SU-DHL-6 (cell line): ENCODE data around the gene KMT2B.

Source experiments
- H2AFZ ChIP-seq: fragments of 200-600 bp; sonication (generic); 2 replicates; pipeline ENCODE4 v1.6.1; 2014; ENCODE audit warnings: low read depth, mild to moderate bottlenecking, moderate library complexity, mixed read lengths, antibody characterized with exemption, low read length; ENCODE audit not compliant: severe bottlenecking
- H3F3A ChIP-seq: fragments of 200-600 bp; shearing (Covaris generic); 2 replicates; pipeline ENCODE4 v1.6.0; 2016; ENCODE audit warnings: antibody characterized with exemption, mild to moderate bottlenecking; ENCODE audit not compliant: insufficient read depth
- H3K27ac ChIP-seq: fragments of 200-600 bp; sonication (generic); 2 replicates; pipeline ENCODE4 v1.5.1; 2016; ENCODE audit warnings: low read depth, mild to moderate bottlenecking, low read length, moderate library complexity, mixed read lengths
- H3K27me3 ChIP-seq: fragments of 200-600 bp; sonication (generic), shearing (Covaris generic); 2 replicates; pipeline ENCODE4 v1.6.0; 2014; ENCODE audit warnings: mild to moderate bottlenecking, low read length
- H3K36me3 ChIP-seq: fragments of 200-600 bp; sonication (generic); 2 replicates; pipeline ENCODE4 v1.6.1; 2014; ENCODE audit warnings: mild to moderate bottlenecking, low read length, mixed read lengths
- H3K4me2 ChIP-seq: fragments of 300-600, 200-600 bp; shearing (Covaris generic), sonication (generic); 2 replicates; pipeline ENCODE4 v1.6.0; 2014; ENCODE audit warnings: low read length, low read depth, mild to moderate bottlenecking; ENCODE audit not compliant: poor library complexity, severe bottlenecking
- H3K4me3 ChIP-seq: fragments of 200-600 bp; sonication (generic); 2 replicates; pipeline ENCODE4 v1.5.1; 2014; ENCODE audit warnings: antibody characterized with exemption, low read length, mild to moderate bottlenecking, mixed read lengths; ENCODE audit not compliant: insufficient read depth, poor library complexity, severe bottlenecking
- H3K79me2 ChIP-seq: fragments of 200-600 bp; sonication (generic); 2 replicates; pipeline ENCODE4 v1.6.1; 2014; ENCODE audit warnings: mild to moderate bottlenecking, low read length, moderate library complexity; ENCODE audit not compliant: insufficient read depth
- H3K9ac ChIP-seq: fragments of 200-600 bp; sonication (generic); 2 replicates; pipeline ENCODE4 v1.7.0; 2014; ENCODE audit warnings: mild to moderate bottlenecking, low read length
- H3K9me2 ChIP-seq: fragments of 200-600 bp; sonication (generic); replicated peaks from 2 replicates; pipeline ENCODE4 v1.6.1; 2014; ENCODE audit warnings: low read length; ENCODE audit not compliant: insufficient read depth
- H3K9me3 ChIP-seq: fragments of 200-600 bp; sonication (generic); 2 replicates; pipeline ENCODE4 v1.6.1; 2014; ENCODE audit warnings: low read length, mixed read lengths; ENCODE audit not compliant: insufficient read depth
- H4K20me1 ChIP-seq: fragments of 200-600 bp; sonication (generic); 2 replicates; pipeline ENCODE4 v1.6.1; 2014; ENCODE audit warnings: low read depth, mild to moderate bottlenecking, antibody characterized with exemption, low read length, moderate library complexity, mixed read lengths
- CTCF ChIP-seq: fragments of 200-600 bp; sonication (generic); IDR thresholded peaks from one replicate; pipeline ENCODE4 v1.5.1; 2017; ENCODE audit warnings: antibody characterized with exemption, mild to moderate bottlenecking, low read length, moderate library complexity; ENCODE audit not compliant: insufficient read depth, poor library complexity, severe bottlenecking
- EZH2phosphoT487 ChIP-seq: fragments of 200-600 bp; sonication (generic), shearing (Covaris generic); conservative IDR thresholded peaks from 2 replicates; pipeline ENCODE4 v1.6.1; 2018; ENCODE audit warnings: mild to moderate bottlenecking, antibody characterized with exemption, low read length, moderate library complexity, mixed read lengths

The KMT2B gene

GRCh38 chr19:35714601-35715354, 3.0 kb upstream of the KMT2B start:
- Histone ChIP-seq H4K20me1 (no peaks in the 10 kb centered on the region), H3K9me2 (no peaks in the 10 kb centered on the region), H3K79me2 (peaks cover 17% of the 10 kb centered on the region), H3K27ac (no peak overlapping the region), H3K27me3 (no peaks in the 10 kb centered on the region), H3K9ac (no peak overlapping the region), H3K36me3 (no peaks in the 10 kb centered on the region), H3K4me3 (no peak overlapping the region), H2AFZ (no peak overlapping the region), H3K9me3 (no peaks in the 10 kb centered on the region), H3K4me2 (no peak overlapping the region), H3F3A (no peaks in the 10 kb centered on the region)
- TF ChIP-seq CTCF (no peak), EZH2phosphoT487 (no peak)

- H3K27ac ChIP-seq: no peak overlapping the region
- no peak overlapping the region for H2AFZ ChIP-seq
- no peaks in the 10 kb centered on the region for H3K27me3 ChIP-seq
- H3K9me2 ChIP-seq: no peaks in the 10 kb centered on the region
- H3K79me2 ChIP-seq: peaks cover 22% of the 10 kb centered on the region
- H4K20me1 ChIP-seq: no peaks in the 10 kb centered on the region
- peak overlapping the region; percentile 74 for H3K4me2 ChIP-seq
- no peaks in the 10 kb centered on the region for H3K9me3 ChIP-seq
- no peak overlapping the region for H3K4me3 ChIP-seq
- H3F3A ChIP-seq: no peaks in the 10 kb centered on the region
- H3K9ac ChIP-seq: no peak overlapping the region
- no peaks in the 10 kb centered on the region for H3K36me3 ChIP-seq
- no peak for TF ChIP-seq EZH2phosphoT487
- TF ChIP-seq CTCF: no peak
These were observed 2.4 kb upstream of the KMT2B start for GRCh38 chr19:35715355-35715809.

GRCh38 chr19:35715981-35716800, 1.6 kb upstream of the KMT2B start:
- Histone ChIP-seq H3K4me3 (peak overlapping the region; percentile 64), H3K27me3 (no peaks in the 10 kb centered on the region), H3K9ac (peak overlapping the region; percentile 72), H4K20me1 (no peaks in the 10 kb centered on the region), H3K36me3 (no peaks in the 10 kb centered on the region), H3K4me2 (peak overlapping the region; percentile 74), H3K27ac (0 out of 2 replicates have a peak overlapping the region, but pooled peaks have one; percentile 54), H3F3A (no peaks in the 10 kb centered on the region), H2AFZ (peak overlapping the region; percentile 66), H3K9me3 (no peaks in the 10 kb centered on the region), H3K79me2 (peaks cover 22% of the 10 kb centered on the region), H3K9me2 (no peaks in the 10 kb centered on the region)
- TF ChIP-seq CTCF (no peak), EZH2phosphoT487 (no peak)
